ENCODE measurements around the gene BPIFB3. TPM values are rescaled to one million over a fixed set of nuclear protein-coding genes. Genes with fewer than 3 reads are reported as not detected.
"Not testable (repeated sequence)": the region's sequence is repeated elsewhere in the genome, so short reads cannot be mapped to it uniquely, and the experiment has no call there.

The BPIFB3 gene
- total RNA-seq, 2 donors from 2014 or later, result not detected

DNA sequence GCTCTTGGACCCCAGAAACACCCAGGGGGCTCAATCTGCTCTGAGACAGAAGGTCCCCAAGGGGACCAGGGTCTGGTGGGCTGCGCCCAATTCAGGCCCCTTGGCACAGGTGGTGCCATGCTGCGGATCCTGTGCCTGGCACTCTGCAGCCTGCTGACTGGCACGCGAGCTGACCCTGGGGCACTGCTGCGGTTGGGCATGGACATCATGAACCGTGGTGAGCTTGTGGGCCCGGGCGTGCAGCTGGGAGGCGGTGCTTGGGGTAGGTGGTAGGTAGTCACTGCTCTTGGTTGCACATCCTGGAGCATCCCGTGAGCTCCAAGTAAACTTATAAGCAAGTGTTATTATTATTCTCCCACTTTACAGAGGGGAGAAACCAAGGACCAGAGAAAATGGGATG is 22.2 kb upstream of the BPIFB3 start, which contains the start of gene BPIFB6:
TSS of gene BPIFB6 (plus strand) at position 118 of the 400 bp plus-strand sequence. CDS start at position 118, 0 bp downstream.
- no peak within 1 kb of the TSS for H3K27ac Mint-ChIP-seq
- H3K27me3 Mint-ChIP-seq, result no peaks in the 10 kb centered on the region
- DNase-seq (ENCODE audit: low spot score), result no peak
- H3K4me1 Mint-ChIP-seq (ENCODE audit: low read depth in 2 of 2), result no peaks in the 10 kb centered on the region
- H3K4me3 Mint-ChIP-seq, result no peak within 1 kb of the TSS
- ATAC-seq, result no peak
- no peaks in the 10 kb centered on the region for H3K36me3 Mint-ChIP-seq
- no peaks in the 10 kb centered on the region for H3K9me3 Mint-ChIP-seq

DNA sequence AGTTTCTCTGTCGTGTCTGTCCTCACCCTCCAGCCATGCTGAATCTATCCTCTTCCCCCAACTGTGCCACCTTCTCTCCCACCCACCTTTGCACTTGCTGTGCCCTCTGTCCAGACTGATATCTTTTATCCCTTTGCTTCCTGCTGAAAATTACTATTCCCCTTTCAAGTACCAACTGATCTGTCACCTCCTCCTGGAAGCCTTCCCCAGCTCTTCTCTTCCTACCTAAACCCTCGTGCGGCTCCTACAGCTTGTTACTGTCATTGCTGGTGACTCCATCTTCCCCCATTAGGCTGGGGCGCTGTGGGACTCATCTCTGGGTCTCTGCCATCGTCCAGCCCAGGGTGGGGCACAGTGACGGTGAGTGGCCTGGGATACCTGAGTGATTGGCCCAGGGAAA is 21.1 kb upstream of the BPIFB3 start:
- DNase-seq (ENCODE audit: low spot score) (no peak), ATAC-seq (no peak)
- H3K4me3 Mint-ChIP-seq, result no peak overlapping the region
- peaks cover 0 to under 1% of the 10 kb centered on the region in 2 donors for H3K27me3 Mint-ChIP-seq
- no peak overlapping the region for H3K27ac Mint-ChIP-seq
- H3K36me3 Mint-ChIP-seq, result no peaks in the 10 kb centered on the region
- no peaks in the 10 kb centered on the region for H3K4me1 Mint-ChIP-seq (ENCODE audit: low read depth in 2 of 2)
- no peaks in the 10 kb centered on the region for H3K9me3 Mint-ChIP-seq

DNA sequence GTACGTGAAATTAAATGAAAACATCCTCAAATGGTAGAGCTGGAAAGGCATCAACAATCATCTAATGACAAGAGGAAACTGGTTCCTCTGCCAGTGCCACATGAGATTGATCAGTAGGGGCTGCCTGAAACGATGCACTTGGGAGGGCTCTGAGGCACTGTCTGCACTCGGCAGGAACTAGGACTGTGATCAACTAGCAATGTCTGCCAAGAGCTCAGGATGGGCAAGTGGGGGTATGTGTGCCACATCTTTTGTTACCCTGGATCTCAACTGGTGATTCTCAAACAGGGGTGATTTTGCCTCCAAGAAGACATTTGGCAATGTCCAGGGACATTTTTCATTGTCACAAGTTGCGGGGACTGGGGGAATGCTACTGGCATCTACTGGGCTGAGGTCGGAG is 20.3 kb upstream of the BPIFB3 start:
- ATAC-seq (no peak), DNase-seq (ENCODE audit: low spot score) (no peak)
- Mint-ChIP-seq H3K9me3 (no peaks in the 10 kb centered on the region), H3K36me3 (no peaks in the 10 kb centered on the region), H3K4me3 (no peak overlapping the region), H3K4me1 (ENCODE audit: low read depth in 2 of 2) (no peaks in the 10 kb centered on the region), H3K27me3 (peaks cover 7 to 9% of the 10 kb centered on the region in 2 donors), H3K27ac (no peak overlapping the region)

DNA sequence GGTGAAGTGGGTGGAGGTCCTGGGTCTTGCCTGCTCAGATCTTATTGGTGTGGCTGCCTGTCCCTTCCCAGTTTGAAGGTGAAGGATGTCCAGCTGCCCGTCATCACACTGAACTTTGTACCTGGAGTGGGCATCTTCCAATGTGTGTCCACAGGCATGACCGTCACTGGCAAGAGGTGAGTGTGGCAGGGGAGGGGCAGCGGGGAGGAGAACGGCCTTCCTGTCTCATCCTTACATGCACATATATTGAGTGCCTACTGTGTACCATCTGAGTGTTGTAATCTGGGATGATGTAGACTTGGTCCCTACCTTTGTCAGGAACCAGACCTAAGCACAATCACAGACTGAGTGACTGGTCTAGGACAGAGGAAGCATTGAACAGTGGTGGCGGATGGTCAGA is 19.6 kb upstream of the BPIFB3 start:
- Mint-ChIP-seq H3K36me3 (no peaks in the 10 kb centered on the region), H3K4me3 (no peak overlapping the region), H3K27ac (no peak overlapping the region), H3K9me3 (no peaks in the 10 kb centered on the region), H3K4me1 (ENCODE audit: low read depth in 2 of 2) (no peaks in the 10 kb centered on the region), H3K27me3 (peaks cover 12 to 16% of the 10 kb centered on the region in 2 donors)
- ATAC-seq (no peak), DNase-seq (ENCODE audit: low spot score) (no peak)

DNA sequence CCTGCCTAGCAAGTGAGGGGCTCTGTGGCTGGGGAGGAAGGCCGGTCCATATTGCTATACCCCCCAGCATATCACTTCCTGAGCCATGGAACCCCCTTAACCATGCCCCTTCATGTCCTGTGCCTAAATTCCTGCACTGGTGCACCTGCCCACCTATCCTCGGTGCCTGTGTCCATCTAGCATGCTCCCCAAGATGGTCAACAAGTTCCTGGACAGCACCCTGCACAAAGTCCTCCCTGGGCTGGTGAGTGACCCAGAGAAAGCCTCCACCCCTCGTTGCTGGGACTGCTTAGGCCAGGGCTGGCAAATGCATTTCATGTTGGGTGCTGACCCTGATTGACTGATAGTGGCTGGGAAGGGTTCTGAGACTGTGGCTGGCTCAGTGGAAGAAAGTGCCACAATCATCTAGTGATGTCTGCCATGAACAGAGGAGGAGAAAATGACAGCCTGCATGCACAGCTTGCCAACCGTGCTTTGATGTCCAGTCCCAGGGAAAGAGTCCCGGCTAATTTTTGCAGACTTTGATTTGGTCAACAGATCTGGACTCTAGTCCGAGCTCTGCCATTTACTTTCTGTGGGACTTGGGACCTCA is 18.7 kb upstream of the BPIFB3 start:
- DNase-seq (ENCODE audit: low spot score) (no peak), ATAC-seq (no peak)
- H3K27me3 Mint-ChIP-seq, result peaks cover 13 to 17% of the 10 kb centered on the region in 2 donors
- H3K4me1 Mint-ChIP-seq (ENCODE audit: low read depth in 2 of 2), result no peaks in the 10 kb centered on the region
- H3K4me3 Mint-ChIP-seq, result no peak overlapping the region
- no peaks in the 10 kb centered on the region for H3K9me3 Mint-ChIP-seq
- no peaks in the 10 kb centered on the region for H3K36me3 Mint-ChIP-seq
- H3K27ac Mint-ChIP-seq, result no peak overlapping the region

DNA sequence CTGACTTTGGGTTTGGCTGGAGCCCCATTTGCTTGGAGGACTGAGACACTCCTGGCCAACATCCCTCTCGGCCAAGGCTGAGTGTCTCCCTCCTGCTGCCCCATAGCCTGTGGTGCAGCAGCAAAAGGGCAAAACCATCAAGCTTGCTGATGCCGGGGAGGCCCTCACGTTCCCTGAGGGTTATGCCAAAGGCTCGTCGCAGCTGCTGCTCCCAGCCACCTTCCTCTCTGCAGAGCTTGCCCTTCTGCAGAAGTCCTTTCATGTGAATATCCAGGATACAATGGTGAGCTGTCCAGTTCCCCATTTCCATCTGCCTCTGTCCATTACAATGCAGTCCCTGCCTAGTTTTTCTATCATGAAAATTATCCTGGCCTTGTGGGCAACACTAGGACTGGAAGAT is 16.2 kb upstream of the BPIFB3 start:
- no peaks in the 10 kb centered on the region for H3K36me3 Mint-ChIP-seq
- H3K4me3 Mint-ChIP-seq, result no peak overlapping the region
- H3K27ac Mint-ChIP-seq, result no peak overlapping the region
- DNase-seq (ENCODE audit: low spot score), result no peak
- no peaks in the 10 kb centered on the region for H3K9me3 Mint-ChIP-seq
- peaks cover 13 to 17% of the 10 kb centered on the region in 2 donors for H3K27me3 Mint-ChIP-seq
- no peak for ATAC-seq
- no peaks in the 10 kb centered on the region for H3K4me1 Mint-ChIP-seq (ENCODE audit: low read depth in 2 of 2)

DNA sequence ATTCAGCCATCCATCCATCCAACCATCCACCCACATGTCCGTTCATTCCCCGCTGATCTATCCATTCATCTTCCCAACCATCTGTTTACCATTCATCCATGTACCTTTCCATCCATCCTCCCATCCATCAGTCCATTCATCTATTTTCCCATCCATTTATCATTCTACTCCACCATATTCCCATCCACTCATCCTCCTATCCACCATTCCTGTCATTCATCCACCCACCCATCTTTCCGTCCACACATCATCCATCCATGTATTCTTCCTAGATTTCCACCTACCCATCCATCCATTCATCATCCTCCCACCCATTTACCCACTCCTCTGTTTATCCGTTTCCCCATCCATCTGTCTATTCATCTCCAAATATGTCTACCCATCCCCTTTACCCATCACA is 15.5 kb upstream of the BPIFB3 start:
- no peak for DNase-seq (ENCODE audit: low spot score)
- H3K27me3 Mint-ChIP-seq, result peaks cover 13 to 17% of the 10 kb centered on the region in 2 donors
- H3K4me3 Mint-ChIP-seq, result no peak overlapping the region
- ATAC-seq, result no peak
- no peak overlapping the region for H3K27ac Mint-ChIP-seq
- H3K4me1 Mint-ChIP-seq (ENCODE audit: low read depth in 2 of 2), result no peaks in the 10 kb centered on the region
- H3K9me3 Mint-ChIP-seq, result no peaks in the 10 kb centered on the region
- no peaks in the 10 kb centered on the region for H3K36me3 Mint-ChIP-seq

DNA sequence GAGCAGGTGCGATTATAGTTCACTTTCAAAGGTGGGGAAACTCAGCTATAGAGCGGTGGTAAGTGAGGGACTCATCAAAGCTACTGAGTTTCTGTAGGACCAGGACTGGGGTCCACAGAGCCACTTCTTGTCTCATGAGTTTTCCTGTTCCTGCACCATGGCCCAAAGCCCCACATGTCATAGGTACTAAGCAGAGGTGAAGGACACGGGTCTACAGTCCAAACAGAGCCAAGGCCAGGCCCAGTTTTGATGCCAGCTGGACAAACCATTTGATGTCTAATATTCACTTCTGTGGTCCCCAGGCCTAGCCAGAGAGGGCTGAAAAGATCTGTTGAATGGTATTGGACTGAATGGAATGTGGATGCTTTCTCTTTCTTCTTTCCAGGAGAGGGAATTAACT is 11.3 kb upstream of the BPIFB3 start:
- ATAC-seq (no peak), DNase-seq (ENCODE audit: low spot score) (no peak)
- Mint-ChIP-seq H3K27ac (no peak overlapping the region), H3K4me1 (ENCODE audit: low read depth in 2 of 2) (no peaks in the 10 kb centered on the region), H3K27me3 (peaks cover 13 to 17% of the 10 kb centered on the region in 2 donors), H3K4me3 (no peak overlapping the region), H3K9me3 (peaks cover 9% of the 10 kb centered on the region), H3K36me3 (peaks cover 13% of the 10 kb centered on the region)

DNA sequence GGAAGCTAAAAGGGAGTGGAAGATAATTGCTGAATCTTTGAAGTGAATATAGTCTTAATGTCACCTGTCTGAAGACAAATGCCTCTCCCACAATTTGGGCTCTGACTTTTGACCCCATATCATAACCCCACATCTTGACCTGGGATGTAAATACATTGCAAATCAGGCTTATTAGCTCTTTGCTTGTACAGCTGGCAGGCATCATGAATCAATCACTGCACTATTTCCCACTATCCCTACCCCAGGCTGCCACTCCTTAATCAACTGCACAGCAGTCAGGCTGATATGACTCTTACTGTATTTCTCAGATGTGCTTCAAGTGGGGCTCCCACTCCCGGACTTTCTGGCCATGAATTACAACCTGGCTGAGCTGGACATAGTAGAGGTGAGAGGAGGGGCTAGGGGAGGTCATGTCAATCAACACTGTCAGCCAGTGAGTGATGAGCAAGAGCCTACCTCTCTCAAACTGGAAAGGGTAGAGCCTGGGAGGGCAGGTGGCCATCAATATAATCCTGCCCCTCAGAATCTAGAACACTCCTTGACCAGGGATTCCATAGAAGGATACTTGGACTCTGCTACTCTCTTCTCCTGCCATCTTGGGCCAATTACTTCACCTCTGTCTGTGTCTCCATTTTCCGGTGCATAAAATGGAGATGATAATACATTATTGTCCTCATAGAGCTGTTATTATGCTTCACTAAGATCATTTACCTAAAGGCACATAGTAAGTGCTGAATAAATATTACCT is 10.5 kb upstream of the BPIFB3 start:
- no peak overlapping the region for H3K27ac Mint-ChIP-seq

DNA sequence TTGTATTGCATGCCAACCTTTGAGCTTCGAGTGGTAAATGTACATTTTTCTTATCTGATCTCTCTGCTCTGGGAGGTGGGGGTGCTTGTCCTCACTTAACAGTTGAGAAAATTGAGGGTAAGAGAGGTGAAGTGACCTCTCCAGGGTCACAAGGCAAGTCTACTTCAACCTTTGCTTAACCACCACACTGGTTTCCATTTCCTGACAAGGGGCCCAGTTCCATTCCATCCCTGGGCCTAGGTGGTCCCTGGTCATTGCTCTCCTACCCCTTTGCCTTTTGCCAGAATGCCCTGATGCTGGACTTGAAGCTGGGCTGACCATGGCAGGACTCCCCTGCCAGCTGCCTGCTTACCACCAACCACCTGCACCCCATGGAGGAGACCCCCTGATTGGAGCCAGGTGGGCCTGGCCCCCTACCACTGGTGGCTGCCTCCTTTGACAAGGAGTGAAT is 9.9 kb upstream of the BPIFB3 start:
- Mint-ChIP-seq H3K4me1 (ENCODE audit: low read depth in 2 of 2) (no peaks in the 10 kb centered on the region), H3K9me3 (peaks cover 9% of the 10 kb centered on the region), H3K27ac (no peak overlapping the region), H3K4me3 (no peak overlapping the region), H3K36me3 (peaks cover 13% of the 10 kb centered on the region), H3K27me3 (peaks cover 4% of the 10 kb centered on the region in 2 donors)
- ATAC-seq (no peak), DNase-seq (ENCODE audit: low spot score) (no peak)

More for the DNA sequence above, 10.5 kb upstream of the BPIFB3 start:
- Mint-ChIP-seq H3K4me1 (ENCODE audit: low read depth in 2 of 2) (no peaks in the 10 kb centered on the region), H3K36me3 (peaks cover 13% of the 10 kb centered on the region), H3K4me3 (no peak overlapping the region), H3K27me3 (peaks cover 8 to 10% of the 10 kb centered on the region in 2 donors), H3K9me3 (peaks cover 9% of the 10 kb centered on the region)
- no peak for DNase-seq (ENCODE audit: low spot score)
- no peak for ATAC-seq

DNA sequence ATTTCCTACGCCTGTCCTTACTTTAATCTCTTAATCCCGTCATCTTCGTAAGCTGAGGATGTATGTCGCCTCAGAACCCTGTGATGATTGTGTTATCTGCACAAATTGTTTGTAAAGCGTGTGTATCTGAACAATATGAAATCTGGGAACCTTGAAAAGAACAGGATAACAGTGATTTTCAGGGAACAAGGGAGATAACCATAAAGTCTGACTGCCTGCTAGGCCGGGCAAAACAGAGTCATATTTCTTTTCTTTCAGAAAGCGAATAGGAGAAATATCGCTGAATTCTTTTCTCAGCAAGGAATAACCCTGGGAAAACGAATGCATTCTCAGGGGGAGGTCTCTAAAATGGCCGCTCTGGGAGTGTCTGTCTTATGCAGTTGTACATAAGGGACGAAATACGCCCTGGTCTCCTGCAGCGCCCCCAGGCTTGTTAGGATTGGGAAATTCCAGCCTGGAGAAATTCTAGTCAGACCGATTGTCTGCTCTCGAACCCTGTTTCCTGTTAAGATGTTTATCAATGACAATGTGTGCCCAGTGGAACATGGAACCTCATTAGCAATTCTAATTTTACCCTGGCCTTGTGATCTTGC is 8.5 kb upstream of the BPIFB3 start:
- H3K27me3 Mint-ChIP-seq; H3K4me1 Mint-ChIP-seq (ENCODE audit: low read depth in 2 of 2); H3K4me3 Mint-ChIP-seq; ATAC-seq; DNase-seq (ENCODE audit: low spot score); H3K27ac Mint-ChIP-seq; H3K9me3 Mint-ChIP-seq: not testable (repeated sequence)
- peaks cover 13% of the 10 kb centered on the region for H3K36me3 Mint-ChIP-seq

DNA sequence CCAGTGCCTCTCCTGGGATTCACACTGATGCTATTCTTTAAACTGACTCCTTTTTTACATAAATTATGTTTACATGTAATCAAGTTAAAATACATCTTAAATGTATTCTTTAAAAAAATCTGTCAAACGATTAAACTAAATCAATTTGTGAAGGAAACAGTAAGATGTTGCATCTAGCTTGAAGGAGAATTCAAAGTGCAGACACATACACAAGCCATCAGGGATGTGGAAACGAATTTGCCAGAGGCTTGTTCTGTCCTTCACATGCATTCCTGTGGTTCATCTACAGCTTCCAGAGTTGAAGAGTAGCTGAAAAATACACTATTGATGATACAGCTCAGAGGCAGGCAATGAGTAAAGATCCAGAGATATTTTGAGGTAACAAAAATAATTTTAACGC is 7.3 kb upstream of the BPIFB3 start:
- Mint-ChIP-seq H3K27ac (no peak overlapping the region), H3K9me3 (peaks cover 9% of the 10 kb centered on the region)
- ATAC-seq, result no peak

DNA sequence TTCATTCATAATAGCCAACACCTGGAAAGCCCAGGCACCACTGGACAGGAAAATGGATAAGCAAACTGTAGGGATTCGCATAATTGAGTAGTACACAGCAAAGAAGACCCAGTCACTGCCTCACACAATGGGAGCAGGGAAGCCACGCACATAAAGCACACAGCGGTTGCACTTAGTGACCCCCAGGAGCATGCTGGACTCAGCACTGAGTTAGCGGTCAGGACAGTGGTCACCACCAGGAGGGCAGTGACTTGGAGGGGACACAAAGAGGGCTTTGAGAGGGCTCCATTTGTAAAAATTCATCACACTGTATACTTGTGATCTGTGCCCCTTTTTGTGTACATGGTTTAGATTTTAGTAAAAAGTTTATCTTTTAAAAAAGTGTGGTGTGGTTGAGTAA is 2.4 kb upstream of the BPIFB3 start:
- H3K9me3 Mint-ChIP-seq, result no peaks in the 10 kb centered on the region
- no peak for DNase-seq (ENCODE audit: low spot score)
- peaks cover 0 to 7% of the 10 kb centered on the region in 2 donors for H3K4me1 Mint-ChIP-seq (ENCODE audit: low read depth in 2 of 2)
- H3K36me3 Mint-ChIP-seq, result no peaks in the 10 kb centered on the region
- ATAC-seq, result no peak
- H3K4me3 Mint-ChIP-seq, result no peak overlapping the region
- no peaks in the 10 kb centered on the region for H3K27me3 Mint-ChIP-seq
- no peak overlapping the region for H3K27ac Mint-ChIP-seq

More for the DNA sequence above, 7.3 kb upstream of the BPIFB3 start:
- H3K4me3 Mint-ChIP-seq, result no peak overlapping the region
- H3K36me3 Mint-ChIP-seq, result peaks cover 13% of the 10 kb centered on the region
- no peaks in the 10 kb centered on the region for H3K4me1 Mint-ChIP-seq (ENCODE audit: low read depth in 2 of 2)
- no peaks in the 10 kb centered on the region for H3K27me3 Mint-ChIP-seq
- no peak for DNase-seq (ENCODE audit: low spot score)

DNA sequence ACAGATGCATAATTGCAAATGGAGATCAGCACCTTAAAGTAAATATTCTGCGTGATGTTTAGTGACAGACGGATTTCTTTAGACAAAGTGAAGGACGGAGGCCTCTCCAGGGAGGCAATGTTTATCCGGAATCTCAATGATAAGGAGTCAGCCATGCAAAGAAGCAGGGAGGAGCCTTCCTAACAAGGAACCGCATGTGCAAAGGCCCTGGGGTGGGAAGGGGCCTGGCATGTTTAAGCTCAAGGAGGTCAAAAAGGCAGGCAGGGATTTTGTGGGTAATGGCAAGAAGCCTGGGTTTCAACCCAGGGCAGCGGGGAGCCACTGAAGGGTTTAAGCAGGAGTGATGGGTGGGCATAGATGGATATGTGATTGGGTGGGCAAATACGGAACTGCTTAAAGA is 678 bp downstream of the BPIFB3 start:
- DNase-seq (ENCODE audit: low spot score) (no peak), ATAC-seq (no peak)
- H3K36me3 Mint-ChIP-seq, result no peaks in the 10 kb centered on the region
- no peaks in the 10 kb centered on the region for H3K9me3 Mint-ChIP-seq
- peaks cover 0 to 7% of the 10 kb centered on the region in 2 donors for H3K4me1 Mint-ChIP-seq (ENCODE audit: low read depth in 2 of 2)
- no peaks in the 10 kb centered on the region for H3K27me3 Mint-ChIP-seq
- no peak overlapping the region for H3K4me3 Mint-ChIP-seq
- H3K27ac Mint-ChIP-seq, result no peak overlapping the region
